Keratinocyte (primary cell): ENCODE data around the gene OPRD1.

Experiments
- EZH2 ChIP-seq: IDR thresholded peaks from one replicate; pipeline ENCODE4 v1.6.1; 2012; ENCODE audit warnings: inconsistent platforms, mild to moderate bottlenecking, low read length, moderate library complexity
- TF ChIP-seq, protein P1 (sequence below), 3 experiments: IDR thresholded peaks in 1 of 3; conservative IDR thresholded peaks in 1 of 3; optimal IDR thresholded peaks in 1 of 3; 2 replicates in 2 of 3; 3 replicates in 1 of 3; pipeline versions ENCODE3 to v1.5.1; 2011; ENCODE audit warnings: low read length in 3 of 3, mild to moderate bottlenecking in 3 of 3, moderate library complexity in 2 of 3, control low read depth in 1 of 3, inconsistent platforms in 1 of 3; ENCODE audit not compliant: insufficient read depth in 2 of 3; ENCODE audit errors: extremely low read depth in 1 of 3

- TF ChIP-seq, protein P1, sequence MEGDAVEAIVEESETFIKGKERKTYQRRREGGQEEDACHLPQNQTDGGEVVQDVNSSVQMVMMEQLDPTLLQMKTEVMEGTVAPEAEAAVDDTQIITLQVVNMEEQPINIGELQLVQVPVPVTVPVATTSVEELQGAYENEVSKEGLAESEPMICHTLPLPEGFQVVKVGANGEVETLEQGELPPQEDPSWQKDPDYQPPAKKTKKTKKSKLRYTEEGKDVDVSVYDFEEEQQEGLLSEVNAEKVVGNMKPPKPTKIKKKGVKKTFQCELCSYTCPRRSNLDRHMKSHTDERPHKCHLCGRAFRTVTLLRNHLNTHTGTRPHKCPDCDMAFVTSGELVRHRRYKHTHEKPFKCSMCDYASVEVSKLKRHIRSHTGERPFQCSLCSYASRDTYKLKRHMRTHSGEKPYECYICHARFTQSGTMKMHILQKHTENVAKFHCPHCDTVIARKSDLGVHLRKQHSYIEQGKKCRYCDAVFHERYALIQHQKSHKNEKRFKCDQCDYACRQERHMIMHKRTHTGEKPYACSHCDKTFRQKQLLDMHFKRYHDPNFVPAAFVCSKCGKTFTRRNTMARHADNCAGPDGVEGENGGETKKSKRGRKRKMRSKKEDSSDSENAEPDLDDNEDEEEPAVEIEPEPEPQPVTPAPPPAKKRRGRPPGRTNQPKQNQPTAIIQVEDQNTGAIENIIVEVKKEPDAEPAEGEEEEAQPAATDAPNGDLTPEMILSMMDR (optimal IDR thresholded peaks at IDR 0.05 in 1 of 3, IDR thresholded peaks at IDR 0.05 in 1 of 3, conservative IDR thresholded peaks at IDR 0.05 in 1 of 3; ENCODE audit: extremely low read depth in 1 of 3, insufficient read depth in 2 of 3, low read length in 3 of 3), result no peak
- no peak for TF ChIP-seq EZH2
Measured at GRCh38 chr1:28800324-28800723, 11.6 kb upstream of the OPRD1 start.
